Measurements from ENCODE around the gene CCNL2. TPM values are rescaled to one million over a fixed set of nuclear protein-coding genes. Genes with fewer than 3 reads are reported as not detected.

Gene CCNL2
- total and polyA plus RNA-seq, 2 of the 13 experiments (the other 11 are each of a cell fraction or from before 2014, with no cell fraction given): 105 to 340 TPM

GRCh38 chr1:1399872-1400575 is 889 bp upstream of the CCNL2 start (continued):
- TF ChIP-seq ZNF512 (CRISPR knock-in tag; IDR thresholded peaks at IDR 0.05) (no peak; the same call in 1 of the 2 replicates), ZNF816 (CRISPR knock-in tag; IDR thresholded peaks at IDR 0.05; ENCODE audit: borderline replicate concordance) (no peak), RAD21 (CRISPR knock-in tag; IDR thresholded peaks at IDR 0.05) (0 out of 2 replicates have a peak, but pooled peaks have one; percentile 3), ZNF234 (CRISPR knock-in tag; conservative IDR thresholded peaks at IDR 0.05) (0 out of 2 replicates have a peak, but pooled peaks have one; percentile 30), ZNF713 (CRISPR knock-in tag; IDR thresholded peaks at IDR 0.05) (no peak), MEIS1 (CRISPR knock-in tag; IDR thresholded peaks at IDR 0.05; ENCODE audit: borderline replicate concordance) (no peak), KDM6A (CRISPR knock-in tag; IDR thresholded peaks at IDR 0.05; ENCODE audit: low read depth) (no peak), JDP2 (CRISPR knock-in tag; IDR thresholded peaks at IDR 0.05; ENCODE audit: borderline replicate concordance) (no peak), CBX5 (CRISPR knock-in tag; IDR thresholded peaks at IDR 0.05; ENCODE audit: borderline replicate concordance) (no peak; the same call in 1 of the 2 replicates), TCF7 (IDR thresholded peaks at IDR 0.05; ENCODE audit: low read depth) (no peak), KLF12 (CRISPR knock-in tag; IDR thresholded peaks at IDR 0.05; ENCODE audit: borderline replicate concordance) (no peak), IRF9 (CRISPR knock-in tag; IDR thresholded peaks at IDR 0.05; ENCODE audit: borderline replicate concordance) (no peak), PRMT3 (CRISPR knock-in tag; IDR thresholded peaks at IDR 0.05; ENCODE audit: borderline replicate concordance, low read depth) (no peak), ATF4 (CRISPR knock-in tag; IDR thresholded peaks at IDR 0.05) (no peak), MED13 (CRISPR knock-in tag; IDR thresholded peaks at IDR 0.05) (no peak), ZNF629 (CRISPR knock-in tag; conservative IDR thresholded peaks at IDR 0.05) (no peak), IKZF5 (CRISPR knock-in tag; IDR thresholded peaks at IDR 0.05) (no peak), ZNF496 (CRISPR knock-in tag; IDR thresholded peaks at IDR 0.05; ENCODE audit: insufficient replicate concordance) (no peak), ZNF367 (CRISPR knock-in tag; IDR thresholded peaks at IDR 0.05; ENCODE audit: borderline replicate concordance) (no peak)
